ENCODE results near the gene CALN1.

Gene CALN1

GRCh38 chr7:71804256-71804655 is 607.9 kb downstream of the CALN1 start:
- no peak for DNase-seq (ENCODE audit: low read depth, low spot score)

GRCh38 chr7:71801976-71802375 is 610.2 kb downstream of the CALN1 start:
- no peak for DNase-seq (ENCODE audit: low read depth, low spot score)

- DNase-seq (ENCODE audit: low read depth, low spot score): no peak
Observed at GRCh38 chr7:71800321-71800720, 611.8 kb downstream of the CALN1 start.

GRCh38 chr7:71795410-71795809 is 616.7 kb downstream of the CALN1 start:
- DNase-seq (ENCODE audit: low read depth, low spot score): no peak

- DNase-seq (ENCODE audit: low read depth, low spot score): no peak
Observed at GRCh38 chr7:71793251-71793650, 618.9 kb downstream of the CALN1 start.

- no peak for DNase-seq (ENCODE audit: low read depth, low spot score)
Observed at GRCh38 chr7:71787513-71787912, 624.6 kb downstream of the CALN1 start.

GRCh38 chr7:71785216-71785615 is 626.9 kb downstream of the CALN1 start:
- DNase-seq (ENCODE audit: low read depth, low spot score): no peak

GRCh38 chr7:71784781-71785180 is 627.4 kb downstream of the CALN1 start:
- DNase-seq (ENCODE audit: low read depth, low spot score): no peak

GRCh38 chr7:71784180-71784579 is 628.0 kb downstream of the CALN1 start:
- no peak for DNase-seq (ENCODE audit: low read depth, low spot score)

- no peak for DNase-seq (ENCODE audit: low read depth, low spot score)
Observed at GRCh38 chr7:71783779-71784178, 628.4 kb downstream of the CALN1 start.

- no peak for DNase-seq (ENCODE audit: low read depth, low spot score)
Observed at GRCh38 chr7:71782051-71782450, 630.1 kb downstream of the CALN1 start.

GRCh38 chr7:71780282-71780681 is 631.9 kb downstream of the CALN1 start:
- DNase-seq (ENCODE audit: low read depth, low spot score): no peak

- DNase-seq (ENCODE audit: low read depth, low spot score): no peak
Observed at GRCh38 chr7:71777278-71777677, 634.9 kb downstream of the CALN1 start.

GRCh38 chr7:71776726-71777125 is 635.4 kb downstream of the CALN1 start:
- no peak for DNase-seq (ENCODE audit: low read depth, low spot score)

GRCh38 chr7:71775648-71776047 is 636.5 kb downstream of the CALN1 start:
- DNase-seq (ENCODE audit: low read depth, low spot score): no peak

- DNase-seq (ENCODE audit: low read depth, low spot score): no peak
Observed at GRCh38 chr7:71772779-71773178, 639.4 kb downstream of the CALN1 start.

GRCh38 chr7:71770269-71770907 is 641.8 kb downstream of the CALN1 start:
- DNase-seq (ENCODE audit: low read depth, low spot score): no peak

- no peak for DNase-seq (ENCODE audit: low read depth, low spot score)
Observed at GRCh38 chr7:71769326-71769725, 642.8 kb downstream of the CALN1 start.

GRCh38 chr7:71768450-71768849 is 643.7 kb downstream of the CALN1 start:
- DNase-seq (ENCODE audit: low read depth, low spot score): no peak

- DNase-seq (ENCODE audit: low read depth, low spot score): no peak
Observed at GRCh38 chr7:71766016-71766415, 646.1 kb downstream of the CALN1 start.

- no peak for DNase-seq (ENCODE audit: low read depth, low spot score)
Observed at GRCh38 chr7:71761336-71761735, 650.8 kb downstream of the CALN1 start.

GRCh38 chr7:71754828-71755227 is 657.3 kb downstream of the CALN1 start:
- DNase-seq (ENCODE audit: low read depth, low spot score): no peak

GRCh38 chr7:71753956-71754664 is 658.0 kb downstream of the CALN1 start:
- no peak for DNase-seq (ENCODE audit: low read depth, low spot score)

All from activated CD4-positive, CD25-positive, alpha-beta regulatory T cell treated with anti-CD3 and anti-CD28 coated beads, Interleukin-2, amount 50 U/mL, for 16 hours (primary cell).